ENCODE results near the gene BBS5. TPM values are rescaled to one million over a fixed set of nuclear protein-coding genes. Genes with fewer than 3 reads are reported as not detected.
"Not testable (repeated sequence)": the region's sequence is repeated elsewhere in the genome, so short reads cannot be mapped to it uniquely, and the experiment has no call there.

Gene BBS5
- total RNA-seq, 1 experiment from 2014 or later: 0.55 TPM

DNA sequence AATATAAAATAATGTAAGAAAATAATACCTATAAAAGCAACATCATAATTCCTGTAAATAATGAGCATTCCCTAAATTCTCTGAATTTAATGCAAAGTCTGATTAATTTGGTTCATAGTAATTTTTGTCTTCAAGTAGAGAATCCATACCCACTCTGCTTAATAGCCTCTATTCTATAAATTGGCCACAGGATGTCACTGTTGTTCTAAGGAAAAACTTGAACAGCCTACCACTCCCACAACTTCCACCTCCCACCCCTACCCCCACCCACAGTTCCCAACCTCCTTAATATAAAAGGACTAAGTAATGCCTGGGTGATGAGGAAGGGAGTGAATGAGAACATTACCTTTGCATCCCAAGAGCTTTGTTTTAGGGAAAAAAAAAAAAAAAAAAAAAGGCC lies 27.2 kb upstream of the BBS5 start:
- Histone ChIP-seq H2BK12ac (ENCODE audit: insufficient read length, low read depth, low read length) (no peak overlapping the region), H3K9ac (ENCODE audit: extremely low read depth, insufficient read length, low read length) (no peak overlapping the region)

DNA sequence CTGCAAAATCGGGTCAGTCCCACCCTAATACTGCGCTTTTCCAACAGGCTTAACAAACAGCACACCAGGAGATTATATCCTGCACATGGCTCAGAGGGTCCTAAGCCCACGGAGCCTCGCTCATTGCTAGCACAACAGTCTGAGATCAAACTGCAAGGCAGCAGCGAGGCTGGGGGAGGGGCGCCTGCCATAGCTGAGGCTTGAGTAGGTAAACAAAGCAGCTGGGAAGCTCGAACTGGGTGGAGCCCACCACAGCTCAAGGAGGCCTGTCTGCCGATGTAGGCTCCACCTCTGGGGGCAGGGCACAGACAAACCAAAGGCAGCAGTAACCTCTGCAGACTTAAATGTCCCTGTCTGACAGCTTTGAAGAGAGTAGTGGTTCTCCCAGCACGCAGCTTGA lies 26.2 kb upstream of the BBS5 start:
- H4K5ac ChIP-seq (ENCODE audit: insufficient read length, low read depth, low read length); H3K79me2 ChIP-seq (ENCODE audit: insufficient read depth, low read length); H3K14ac ChIP-seq (ENCODE audit: insufficient read depth, low read length); H3K9me3 ChIP-seq (ENCODE audit: control insufficient read depth, low read depth, low read length); H3K4ac ChIP-seq (ENCODE audit: low read depth, low read length); H4K91ac ChIP-seq (ENCODE audit: insufficient read length, low read depth, low read length); H2BK5ac ChIP-seq (ENCODE audit: insufficient read length, low read length); H3K23me2 ChIP-seq (ENCODE audit: insufficient read length, low read depth, low read length, poor library complexity, severe bottlenecking); H3K4me1 Mint-ChIP-seq; H2BK12ac ChIP-seq (ENCODE audit: insufficient read length, low read depth, low read length); H3K4me3 Mint-ChIP-seq; H3T11ph ChIP-seq (ENCODE audit: low read length); H3K4me2 ChIP-seq (ENCODE audit: insufficient read depth, insufficient read length, low read length); H3K27me3 Mint-ChIP-seq (ENCODE audit: low read depth); H3K27ac Mint-ChIP-seq; H2BK120ac ChIP-seq (ENCODE audit: low read depth, low read length, poor library complexity, severe bottlenecking); H3K23ac ChIP-seq (ENCODE audit: insufficient read length, low read depth, low read length); H2AK5ac ChIP-seq (ENCODE audit: insufficient read length, low read length); H4K8ac ChIP-seq (replicated peaks; ENCODE audit: insufficient read length, low read depth, low read length); H3K27ac ChIP-seq (ENCODE audit: insufficient read length, low read depth, low read length); H3K56ac ChIP-seq (ENCODE audit: insufficient read length, low read depth, low read length); H3K79me1 ChIP-seq (ENCODE audit: insufficient read depth, low read depth, low read length, poor library complexity, severe bottlenecking); H2BK20ac ChIP-seq (ENCODE audit: low read depth, low read length, poor library complexity, severe bottlenecking); H3K18ac ChIP-seq (ENCODE audit: insufficient read length, low read depth, low read length); H2AFZ ChIP-seq (ENCODE audit: low read length); H4K20me1 ChIP-seq (ENCODE audit: control insufficient read depth, insufficient read depth, insufficient read length); DNase-seq; H3K4me1 ChIP-seq (ENCODE audit: insufficient read depth, low read length); H2BK15ac ChIP-seq (ENCODE audit: low read depth, low read length); H3K9ac ChIP-seq (ENCODE audit: extremely low read depth, insufficient read length, low read length); H3K27me3 ChIP-seq (ENCODE audit: insufficient read depth, low read length): not testable (repeated sequence)
- Mint-ChIP-seq H3K9me3 (peaks cover 13 to 20% of the 10 kb centered on the region in 2 experiments), H3K36me3 (ENCODE audit: insufficient read depth in 1 of 3, low read depth in 3 of 3) (peaks cover 6 to 18% (median 6%) of the 10 kb centered on the region in 3 experiments; a peak in 6 of 7 replicates)
- no CpG with 5 or more reads among the region's 9 CpGs for WGBS (ENCODE audit: extremely low coverage, insufficient read length, low lambda C conversion rate)

More for the DNA sequence above, 27.2 kb upstream of the BBS5 start:
- no peak overlapping the region for H2AFZ ChIP-seq (ENCODE audit: low read length)
- H3K14ac ChIP-seq (ENCODE audit: insufficient read depth, low read length): no peak overlapping the region
- H3K79me2 ChIP-seq (ENCODE audit: insufficient read depth, low read length): no peaks in the 10 kb centered on the region
- Mint-ChIP-seq H3K4me3 (no peak overlapping the region), H3K36me3 (ENCODE audit: insufficient read depth in 1 of 3, low read depth in 3 of 3) (peaks cover 6 to 18% (median 6%) of the 10 kb centered on the region in 3 experiments; a peak in 6 of 7 replicates), H3K27ac (no peak overlapping the region), H3K4me1 (no peaks in the 10 kb centered on the region), H3K27me3 (ENCODE audit: low read depth) (no peaks in the 10 kb centered on the region), H3K9me3 (peaks cover 13 to 20% of the 10 kb centered on the region in 2 experiments)
- no peaks in the 10 kb centered on the region for H3K79me1 ChIP-seq (ENCODE audit: insufficient read depth, low read depth, low read length, poor library complexity, severe bottlenecking)
- H3T11ph ChIP-seq (ENCODE audit: low read length): no peak overlapping the region
- no peak overlapping the region for H2BK5ac ChIP-seq (ENCODE audit: insufficient read length, low read length)
- H3K23ac ChIP-seq (ENCODE audit: insufficient read length, low read depth, low read length): no peak overlapping the region
- no peaks in the 10 kb centered on the region for H3K4me1 ChIP-seq (ENCODE audit: insufficient read depth, low read length)
- no peak overlapping the region for H4K5ac ChIP-seq (ENCODE audit: insufficient read length, low read depth, low read length)
- peak; percentile 70 for TF ChIP-seq CTCF (conservative IDR thresholded peaks at IDR 0.05)
- H2BK120ac ChIP-seq (ENCODE audit: low read depth, low read length, poor library complexity, severe bottlenecking): no peak overlapping the region
- H3K23me2 ChIP-seq (ENCODE audit: insufficient read length, low read depth, low read length, poor library complexity, severe bottlenecking): no peaks in the 10 kb centered on the region
- no peak overlapping the region for H3K27ac ChIP-seq (ENCODE audit: insufficient read length, low read depth, low read length)
- H3K9me3 ChIP-seq (ENCODE audit: control insufficient read depth, low read depth, low read length): no peaks in the 10 kb centered on the region
- no peak overlapping the region for H2AK5ac ChIP-seq (ENCODE audit: insufficient read length, low read length)
- no peak overlapping the region for H4K8ac ChIP-seq (replicated peaks; ENCODE audit: insufficient read length, low read depth, low read length)
- no peaks in the 10 kb centered on the region for H4K20me1 ChIP-seq (ENCODE audit: control insufficient read depth, insufficient read depth, insufficient read length)
- H3K56ac ChIP-seq (ENCODE audit: insufficient read length, low read depth, low read length): no peak overlapping the region
- H3K4ac ChIP-seq (ENCODE audit: low read depth, low read length): no peak overlapping the region
- no peaks in the 10 kb centered on the region for H3K27me3 ChIP-seq (ENCODE audit: insufficient read depth, low read length)
- H4K91ac ChIP-seq (ENCODE audit: insufficient read length, low read depth, low read length): no peak overlapping the region
- no peak for DNase-seq
- no peak overlapping the region for H2BK15ac ChIP-seq (ENCODE audit: low read depth, low read length)
- no peak overlapping the region for H3K4me2 ChIP-seq (ENCODE audit: insufficient read depth, insufficient read length, low read length)
- H2BK20ac ChIP-seq (ENCODE audit: low read depth, low read length, poor library complexity, severe bottlenecking): no peak overlapping the region
- H3K18ac ChIP-seq (ENCODE audit: insufficient read length, low read depth, low read length): no peak overlapping the region
